Stomach (tissue), 4 donors: Measurements from ENCODE around the gene KIFBP.

Experiments
- POLR2A ChIP-seq, 4 donors: fragments of 450-650 bp; IDR thresholded peaks; one replicate each; pipeline ENCODE4 v1.6.1; 2016; ENCODE audit warnings: antibody characterized with exemption in 4 of 4, control low read depth in 2 of 4, mild to moderate bottlenecking in 1 of 4, moderate library complexity in 1 of 4
- TF ChIP-seq, protein P1 (sequence below), 7 experiments: fragments of 450-650 bp in 4 of 7; fragments of 200-600 bp in 3 of 7; sonication (generic) in 3 of 7; IDR thresholded peaks; one replicate each; pipeline ENCODE4 v1.5.1; 2016 to 2019; ENCODE audit warnings: antibody characterized with exemption in 7 of 7, control low read depth in 2 of 7, mild to moderate bottlenecking in 1 of 7

DNA sequence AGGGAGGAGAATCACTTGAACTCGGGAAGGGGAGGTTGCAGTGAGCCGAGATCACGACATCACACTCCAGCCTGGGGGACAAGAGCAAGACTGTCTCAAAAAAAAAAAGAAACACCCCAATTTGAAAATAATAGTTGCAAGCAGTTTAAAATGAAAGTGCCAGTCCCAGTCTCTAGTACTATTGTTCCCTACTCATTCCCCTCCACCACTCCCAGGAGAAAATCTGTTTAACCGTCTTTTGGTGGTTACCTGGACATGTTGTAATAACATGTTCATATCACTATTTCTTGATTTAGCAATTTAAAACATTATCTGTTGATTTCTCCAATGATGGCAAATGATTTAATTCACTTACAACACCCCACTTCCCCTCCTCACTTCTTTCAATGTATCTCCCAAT is 44.7 kb downstream of the KIFBP start:
- TF ChIP-seq, protein P1, sequence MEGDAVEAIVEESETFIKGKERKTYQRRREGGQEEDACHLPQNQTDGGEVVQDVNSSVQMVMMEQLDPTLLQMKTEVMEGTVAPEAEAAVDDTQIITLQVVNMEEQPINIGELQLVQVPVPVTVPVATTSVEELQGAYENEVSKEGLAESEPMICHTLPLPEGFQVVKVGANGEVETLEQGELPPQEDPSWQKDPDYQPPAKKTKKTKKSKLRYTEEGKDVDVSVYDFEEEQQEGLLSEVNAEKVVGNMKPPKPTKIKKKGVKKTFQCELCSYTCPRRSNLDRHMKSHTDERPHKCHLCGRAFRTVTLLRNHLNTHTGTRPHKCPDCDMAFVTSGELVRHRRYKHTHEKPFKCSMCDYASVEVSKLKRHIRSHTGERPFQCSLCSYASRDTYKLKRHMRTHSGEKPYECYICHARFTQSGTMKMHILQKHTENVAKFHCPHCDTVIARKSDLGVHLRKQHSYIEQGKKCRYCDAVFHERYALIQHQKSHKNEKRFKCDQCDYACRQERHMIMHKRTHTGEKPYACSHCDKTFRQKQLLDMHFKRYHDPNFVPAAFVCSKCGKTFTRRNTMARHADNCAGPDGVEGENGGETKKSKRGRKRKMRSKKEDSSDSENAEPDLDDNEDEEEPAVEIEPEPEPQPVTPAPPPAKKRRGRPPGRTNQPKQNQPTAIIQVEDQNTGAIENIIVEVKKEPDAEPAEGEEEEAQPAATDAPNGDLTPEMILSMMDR (IDR thresholded peaks at IDR 0.05) = no peak
- TF ChIP-seq POLR2A (IDR thresholded peaks at IDR 0.05) = no peak
